Body of pancreas (tissue), 4 donors: ENCODE data around the gene SNAPC3.

Source experiments
- CTCF ChIP-seq, 7 experiments: fragments of 450-650 bp in 4 of 7; fragments of 200-600 bp in 3 of 7; sonication (generic) in 3 of 7; IDR thresholded peaks; one replicate each; pipeline ENCODE4 v1.5.1; 2016 to 2019; ENCODE audit warnings: antibody characterized with exemption in 7 of 7
- POLR2A ChIP-seq, 3 donors: fragments of 450-650 bp; IDR thresholded peaks; one replicate each; pipeline ENCODE4 v1.6.1; 2016; ENCODE audit warnings: antibody characterized with exemption in 3 of 3, mild to moderate bottlenecking in 2 of 3

GRCh38 chr9:15433191-15433590, 10.5 kb downstream of the SNAPC3 start:
- TF ChIP-seq CTCF (IDR thresholded peaks at IDR 0.05) (no peak), POLR2A (IDR thresholded peaks at IDR 0.05) (no peak)
